DND-41 (cell line): Measurements from ENCODE around the gene EMILIN2.

Experiments
- ATAC-seq: fragments of 200-7000 bp; cut with Tn5 transposase; 3 replicates; pipeline ENCODE4 v1.9.1; 2021; ENCODE audit warnings: low read depth; ENCODE audit not compliant: insufficient read depth
- DNase-seq: peaks from one replicate; pipeline ENCODE4 v3.0.0-alpha.2; 2020
- H2AFZ ChIP-seq: 2 replicates; pipeline ENCODE4 v1.6.0; 2012; ENCODE audit warnings: low read depth, low read length
- H3K27ac ChIP-seq: 2 replicates; pipeline ENCODE4 v1.5.1; 2012; ENCODE audit warnings: low read length, inconsistent platforms
- H3K27me3 ChIP-seq: fragments of 200-600 bp; sonication (generic); 2 replicates; pipeline ENCODE4 v1.6.0; 2012; ENCODE audit warnings: low read length, mild to moderate bottlenecking, inconsistent platforms; ENCODE audit not compliant: insufficient read depth, poor library complexity
- H3K36me3 ChIP-seq: 2 replicates; pipeline ENCODE4 v1.5.1; 2012; ENCODE audit warnings: low read length, inconsistent platforms; ENCODE audit not compliant: insufficient read depth
- H3K4me1 ChIP-seq: 2 replicates; pipeline ENCODE4 v1.5.1; 2012; ENCODE audit warnings: mild to moderate bottlenecking, low read length; ENCODE audit not compliant: insufficient read depth
- H3K4me2 ChIP-seq: 2 replicates; pipeline ENCODE4 v1.6.0; 2012; ENCODE audit warnings: mild to moderate bottlenecking, moderate library complexity, low read length, inconsistent platforms; ENCODE audit not compliant: insufficient read depth
- H3K4me3 ChIP-seq, 2 experiments: fragments of 200-600 bp in 1 of 2; shearing (Covaris generic) in 1 of 2; 2 replicates each; pipeline ENCODE4 v1.5.1; 2012 to 2016; ENCODE audit warnings: inconsistent platforms in 2 of 2, low read length in 2 of 2, mild to moderate bottlenecking in 2 of 2, low read depth in 1 of 2, moderate library complexity in 1 of 2
- H3K79me2 ChIP-seq: 2 replicates; pipeline ENCODE4 v1.6.0; 2012; ENCODE audit warnings: low read length, inconsistent platforms; ENCODE audit not compliant: insufficient read depth
- H3K9ac ChIP-seq: 2 replicates; pipeline ENCODE4 v1.6.0; 2012; ENCODE audit warnings: low read depth, mild to moderate bottlenecking, inconsistent platforms, low read length, moderate library complexity
- H3K9me3 ChIP-seq: 2 replicates; pipeline ENCODE4 v1.5.1; 2012; ENCODE audit warnings: low read length, moderate library complexity, mild to moderate bottlenecking, inconsistent platforms; ENCODE audit not compliant: insufficient read depth, severe bottlenecking
- H4K20me1 ChIP-seq: 2 replicates; pipeline ENCODE4 v1.6.0; 2012; ENCODE audit warnings: low read length; ENCODE audit not compliant: insufficient read depth
- CTCF ChIP-seq: IDR thresholded peaks from 2 replicates; pipeline ENCODE4 v1.5.1; 2012; ENCODE audit warnings: borderline replicate concordance, low read length, moderate library complexity, mild to moderate bottlenecking; ENCODE audit not compliant: poor library complexity, severe bottlenecking; ENCODE audit errors: extremely low read depth
- EZH2 ChIP-seq: IDR thresholded peaks from 3 replicates; pipeline ENCODE4 v1.6.1; 2012; ENCODE audit warnings: borderline replicate concordance, low read depth, mild to moderate bottlenecking, moderate library complexity, low read length, inconsistent platforms; ENCODE audit not compliant: severe bottlenecking

Gene EMILIN2

GRCh38 chr18:2919600-2919999, 72.8 kb downstream of the EMILIN2 start:
- Histone ChIP-seq H4K20me1 (peaks cover 6% of the 10 kb centered on the region), H3K4me3 (no peak overlapping the region), H3K4me2 (no peak overlapping the region), H3K27me3 (no peaks in the 10 kb centered on the region), H2AFZ (no peak overlapping the region), H3K4me1 (no peaks in the 10 kb centered on the region), H3K9me3 (no peaks in the 10 kb centered on the region), H3K9ac (no peak overlapping the region), H3K27ac (no peak overlapping the region), H3K79me2 (no peaks in the 10 kb centered on the region), H3K36me3 (peaks cover 79% of the 10 kb centered on the region)
- ATAC-seq (no peak), DNase-seq (no peak)
- TF ChIP-seq CTCF (no peak), EZH2 (no peak)

- H3K79me2 ChIP-seq = no peaks in the 10 kb centered on the region
- ATAC-seq = no peak
- DNase-seq = no peak
These were observed 73.2 kb downstream of the EMILIN2 start for GRCh38 chr18:2920027-2920426.

GRCh38 chr18:2920546-2921343, 73.9 kb downstream of the EMILIN2 start:
- DNase-seq (no peak), ATAC-seq (no peak)
- Histone ChIP-seq H3K36me3 (peaks cover 76% of the 10 kb centered on the region), H3K79me2 (no peaks in the 10 kb centered on the region), H3K9me3 (no peaks in the 10 kb centered on the region), H3K27me3 (no peaks in the 10 kb centered on the region), H3K4me1 (no peaks in the 10 kb centered on the region), H3K9ac (no peak overlapping the region), H3K4me3 (no peak overlapping the region), H4K20me1 (peaks cover 6% of the 10 kb centered on the region; the same call in 1 of the 2 replicates), H2AFZ (no peak overlapping the region), H3K4me2 (no peak overlapping the region), H3K27ac (no peak overlapping the region)
- TF ChIP-seq EZH2 (no peak), CTCF (no peak)

More at GRCh38 chr18:2920027-2920426, 73.2 kb downstream of the EMILIN2 start:
- Histone ChIP-seq H3K4me3 (no peak overlapping the region), H3K36me3 (peaks cover 79% of the 10 kb centered on the region), H2AFZ (no peak overlapping the region), H3K9me3 (no peaks in the 10 kb centered on the region), H3K27ac (no peak overlapping the region; the same call in 1 of the 2 replicates), H3K4me1 (no peaks in the 10 kb centered on the region), H3K4me2 (no peak overlapping the region), H3K9ac (no peak overlapping the region), H4K20me1 (peaks cover 6% of the 10 kb centered on the region), H3K27me3 (no peaks in the 10 kb centered on the region)
- no peak for TF ChIP-seq EZH2
- no peak for TF ChIP-seq CTCF
